Measurements from ENCODE around the gene EEF2.
A peak's percentile ranks its signal among the peaks of the same experiment; 100 is the strongest.

The EEF2 gene

GRCh38 chr19:4030981-4031380 lies 45.7 kb upstream of the EEF2 start:
- no peak for DNase-seq
- no peak overlapping the region for H3K4me3 ChIP-seq (ENCODE audit: low read depth, low read length)
- no peaks in the 10 kb centered on the region for H3K4me1 ChIP-seq
- peaks cover 34% of the 10 kb centered on the region for H3K36me3 ChIP-seq
- H3K27me3 ChIP-seq: no peaks in the 10 kb centered on the region
- TF ChIP-seq CTCF (IDR thresholded peaks at IDR 0.05; ENCODE audit: low read depth, low read length): no peak
- no peaks in the 10 kb centered on the region for H3K9me3 ChIP-seq

- Histone ChIP-seq H3K4me1 (no peaks in the 10 kb centered on the region), H3K4me3 (ENCODE audit: low read depth, low read length) (no peak overlapping the region), H3K36me3 (peaks cover 34% of the 10 kb centered on the region), H3K27me3 (no peaks in the 10 kb centered on the region), H3K9me3 (no peaks in the 10 kb centered on the region)
- TF ChIP-seq CTCF (IDR thresholded peaks at IDR 0.05; ENCODE audit: low read depth, low read length): no peak
- DNase-seq: no peak
Observed at GRCh38 chr19:4030552-4030951, 45.3 kb upstream of the EEF2 start.

GRCh38 chr19:4029247-4029614 lies 44.0 kb upstream of the EEF2 start:
- Histone ChIP-seq H3K4me1 (no peaks in the 10 kb centered on the region), H3K36me3 (peaks cover 36% of the 10 kb centered on the region), H3K27me3 (no peaks in the 10 kb centered on the region), H3K9me3 (no peaks in the 10 kb centered on the region), H3K4me3 (ENCODE audit: low read depth, low read length) (no peak overlapping the region)
- no peak for DNase-seq
- TF ChIP-seq CTCF (IDR thresholded peaks at IDR 0.05; ENCODE audit: low read depth, low read length): no peak

GRCh38 chr19:4028334-4029246 lies 43.3 kb upstream of the EEF2 start:
- Histone ChIP-seq H3K4me1 (no peaks in the 10 kb centered on the region), H3K36me3 (peaks cover 35% of the 10 kb centered on the region), H3K27me3 (no peaks in the 10 kb centered on the region), H3K9me3 (no peaks in the 10 kb centered on the region), H3K4me3 (ENCODE audit: low read depth, low read length) (no peak overlapping the region)
- DNase-seq: peak; percentile 7
- no peak for TF ChIP-seq CTCF (IDR thresholded peaks at IDR 0.05; ENCODE audit: low read depth, low read length)

- no peaks in the 10 kb centered on the region for H3K9me3 ChIP-seq
- peaks cover 32% of the 10 kb centered on the region for H3K36me3 ChIP-seq
- no peaks in the 10 kb centered on the region for H3K4me1 ChIP-seq
- no peak overlapping the region for H3K4me3 ChIP-seq (ENCODE audit: low read depth, low read length)
- DNase-seq: no peak
- no peaks in the 10 kb centered on the region for H3K27me3 ChIP-seq
- no peak for TF ChIP-seq CTCF (IDR thresholded peaks at IDR 0.05; ENCODE audit: low read depth, low read length)
Observed at GRCh38 chr19:4027146-4027545, 41.9 kb upstream of the EEF2 start.

GRCh38 chr19:4025317-4025716 lies 40.1 kb upstream of the EEF2 start:
- no peak for TF ChIP-seq CTCF (IDR thresholded peaks at IDR 0.05; ENCODE audit: low read depth, low read length)
- H3K27me3 ChIP-seq: no peaks in the 10 kb centered on the region
- no peaks in the 10 kb centered on the region for H3K9me3 ChIP-seq
- H3K36me3 ChIP-seq: peaks cover 42% of the 10 kb centered on the region
- H3K4me3 ChIP-seq (ENCODE audit: low read depth, low read length): no peak overlapping the region
- no peak for DNase-seq
- no peaks in the 10 kb centered on the region for H3K4me1 ChIP-seq

All from BE2C (cell line).